Panc1 (cell line): ENCODE data around the gene PARP8. TPM values are rescaled to one million over a fixed set of nuclear protein-coding genes. Genes with fewer than 3 reads are reported as not detected.

Experiments
- ATAC-seq: fragments of 200-7000 bp; cut with Tn5 transposase; 2 replicates; pipeline ENCODE4 v1.9.1; 2020; ENCODE audit warnings: mild to moderate bottlenecking, moderate library complexity
- BruUV-seq: library from RNA; stranded (reverse); fragments of 400-500 nt; replicated peaks from 2 replicates; lab custom pipeline; 2021; lab: Mats Ljungman, UMichigan
- CTCF ChIA-PET: fragments of 300-600 bp; sonication (Branson Sonifier 250); formaldehyde crosslinking; loops from one replicate; lab custom pipeline; 2022; ENCODE audit warnings: antibody characterized with exemption; lab: Charles Lee
- POLR2A ChIA-PET: fragments of 300-600 bp; sonication (Branson Sonifier 250); formaldehyde crosslinking; loops from one replicate; lab custom pipeline; 2022; ENCODE audit warnings: antibody characterized with exemption; lab: Charles Lee
- DNase-seq: peaks from one replicate; pipeline ENCODE4 v3.0.0-alpha.2; 2010; ENCODE audit warnings: low read depth, low spot score
- H3K27ac ChIP-seq: 2 replicates; pipeline ENCODE4 v1.5.1; 2011; ENCODE audit warnings: mild to moderate bottlenecking, low read length, inconsistent platforms
- H3K27me3 ChIP-seq: fragments of 200-500 bp; sonication (Bioruptor generic); 2 replicates; pipeline ENCODE4 v1.6.0; 2014; ENCODE audit warnings: low read length, inconsistent platforms; ENCODE audit not compliant: control insufficient read depth, insufficient read depth
- H3K36me3 ChIP-seq: fragments of 200-500 bp; sonication (Bioruptor generic); 2 replicates; pipeline ENCODE4 v1.5.1; 2014; ENCODE audit warnings: inconsistent platforms, mild to moderate bottlenecking, low read length, moderate library complexity; ENCODE audit not compliant: control insufficient read depth, insufficient read depth
- H3K4me1 ChIP-seq: 2 replicates; pipeline ENCODE4 v1.5.1; 2011; ENCODE audit warnings: inconsistent platforms, mild to moderate bottlenecking, low read length, moderate library complexity; ENCODE audit not compliant: control insufficient read depth, insufficient read depth
- H3K4me3 ChIP-seq, 2 experiments: 2 replicates each; pipeline ENCODE4 v1.5.1; 2011 to 2012; ENCODE audit warnings: low read depth in 2 of 2, low read length in 2 of 2, mild to moderate bottlenecking in 2 of 2, inconsistent platforms in 1 of 2, moderate library complexity in 1 of 2
- H3K9me3 ChIP-seq: fragments of 200-500 bp; sonication (Bioruptor generic); 2 replicates; pipeline ENCODE4 v1.5.1; 2014; ENCODE audit warnings: low read depth, mild to moderate bottlenecking, inconsistent platforms, low read length, moderate library complexity; ENCODE audit not compliant: control insufficient read depth, insufficient read depth
- POLR2AphosphoS5 ChIP-seq: IDR thresholded peaks from 2 replicates; pipeline ENCODE4 v1.6.1; 2012; ENCODE audit warnings: mild to moderate bottlenecking, low read depth, low read length, moderate library complexity
- SIN3A ChIP-seq: IDR thresholded peaks from 2 replicates; pipeline ENCODE4 v1.6.1; 2012; ENCODE audit warnings: low read depth, mild to moderate bottlenecking, low read length, moderate library complexity, borderline replicate concordance; ENCODE audit not compliant: insufficient read depth
- TCF7L2 ChIP-seq: IDR thresholded peaks from 2 replicates; pipeline ENCODE4 v1.6.1; 2011; ENCODE audit warnings: mild to moderate bottlenecking, low read depth, low read length, inconsistent platforms
- in situ Hi-C: cut with HindIII; loops from 2 replicates; pipeline ENCODE4 v1.10.0; 2016; ENCODE audit warnings: low sequenced_read_pairs, low pct_unique_long_range_greater_than_20kb
- intact Hi-C: fragments of 100-400 bp; cut with micrococcal nuclease; formaldehyde crosslinking; loops from one replicate; pipeline ENCODE4 v1.10.0; 2022; ENCODE audit not compliant: unreplicated experiment
- total RNA-seq: library from RNA; stranded (reverse); gene quantifications from one replicate; pipeline ENCODE4 v1.2.1, GENCODE V29; 2021; ENCODE audit not compliant: unreplicated experiment
- TF ChIP-seq, protein P1 (sequence below): fragments of 450-650 bp; IDR thresholded peaks from 2 replicates; pipeline ENCODE4 v1.5.1; 2017; ENCODE audit warnings: mild to moderate bottlenecking
- TF ChIP-seq, protein P2 (sequence below), 2 experiments: IDR thresholded peaks; 2 replicates each; pipeline ENCODE4 v1.6.1; 2011 to 2012; ENCODE audit warnings: low read depth in 2 of 2, control low read depth in 1 of 2, low read length in 1 of 2, mild to moderate bottlenecking in 1 of 2, moderate library complexity in 1 of 2; ENCODE audit not compliant: insufficient read depth in 1 of 2

PARP8 gene
- total RNA-seq, 1 experiment from 2014 or later, result 20.2 TPM

DNA sequence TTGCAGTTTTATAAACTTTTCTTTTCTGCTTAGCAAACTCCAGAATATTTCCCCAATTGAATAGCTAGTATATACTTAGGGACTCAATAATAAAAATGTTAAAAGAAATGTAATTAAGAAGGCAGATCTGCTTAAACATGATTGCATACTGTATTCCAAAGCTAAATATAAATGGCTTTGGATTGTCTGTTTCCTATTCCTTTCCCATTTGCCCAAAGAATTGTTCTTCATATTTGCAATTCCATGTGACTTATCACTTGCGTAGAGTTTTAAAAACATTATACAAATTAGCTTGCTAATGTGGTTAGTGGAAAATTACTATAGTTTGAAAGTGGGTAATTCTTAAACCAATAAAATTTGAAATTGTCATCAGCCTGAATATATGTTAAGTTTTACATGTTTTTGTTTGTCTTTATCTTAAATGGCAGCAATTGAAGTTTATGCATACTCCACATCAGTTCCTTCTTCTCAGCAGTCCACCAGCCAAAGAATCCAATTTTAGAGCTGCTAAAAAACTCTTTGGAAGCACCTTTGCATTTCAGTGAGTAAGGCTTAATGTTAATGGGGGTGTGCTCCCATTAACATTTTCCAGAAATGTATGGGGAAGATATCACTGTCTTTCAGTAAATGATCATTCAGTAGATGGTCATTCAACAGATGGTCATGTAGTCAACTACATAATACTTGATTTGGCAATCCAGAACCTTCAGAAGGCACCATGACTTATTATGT is 161.2 kb downstream of the PARP8 start:
- TF ChIP-seq, protein P1, sequence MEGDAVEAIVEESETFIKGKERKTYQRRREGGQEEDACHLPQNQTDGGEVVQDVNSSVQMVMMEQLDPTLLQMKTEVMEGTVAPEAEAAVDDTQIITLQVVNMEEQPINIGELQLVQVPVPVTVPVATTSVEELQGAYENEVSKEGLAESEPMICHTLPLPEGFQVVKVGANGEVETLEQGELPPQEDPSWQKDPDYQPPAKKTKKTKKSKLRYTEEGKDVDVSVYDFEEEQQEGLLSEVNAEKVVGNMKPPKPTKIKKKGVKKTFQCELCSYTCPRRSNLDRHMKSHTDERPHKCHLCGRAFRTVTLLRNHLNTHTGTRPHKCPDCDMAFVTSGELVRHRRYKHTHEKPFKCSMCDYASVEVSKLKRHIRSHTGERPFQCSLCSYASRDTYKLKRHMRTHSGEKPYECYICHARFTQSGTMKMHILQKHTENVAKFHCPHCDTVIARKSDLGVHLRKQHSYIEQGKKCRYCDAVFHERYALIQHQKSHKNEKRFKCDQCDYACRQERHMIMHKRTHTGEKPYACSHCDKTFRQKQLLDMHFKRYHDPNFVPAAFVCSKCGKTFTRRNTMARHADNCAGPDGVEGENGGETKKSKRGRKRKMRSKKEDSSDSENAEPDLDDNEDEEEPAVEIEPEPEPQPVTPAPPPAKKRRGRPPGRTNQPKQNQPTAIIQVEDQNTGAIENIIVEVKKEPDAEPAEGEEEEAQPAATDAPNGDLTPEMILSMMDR, result no peak
- TF ChIP-seq POLR2AphosphoS5 (no peak), TCF7L2 (no peak), SIN3A (no peak)
- TF ChIP-seq, protein P2, sequence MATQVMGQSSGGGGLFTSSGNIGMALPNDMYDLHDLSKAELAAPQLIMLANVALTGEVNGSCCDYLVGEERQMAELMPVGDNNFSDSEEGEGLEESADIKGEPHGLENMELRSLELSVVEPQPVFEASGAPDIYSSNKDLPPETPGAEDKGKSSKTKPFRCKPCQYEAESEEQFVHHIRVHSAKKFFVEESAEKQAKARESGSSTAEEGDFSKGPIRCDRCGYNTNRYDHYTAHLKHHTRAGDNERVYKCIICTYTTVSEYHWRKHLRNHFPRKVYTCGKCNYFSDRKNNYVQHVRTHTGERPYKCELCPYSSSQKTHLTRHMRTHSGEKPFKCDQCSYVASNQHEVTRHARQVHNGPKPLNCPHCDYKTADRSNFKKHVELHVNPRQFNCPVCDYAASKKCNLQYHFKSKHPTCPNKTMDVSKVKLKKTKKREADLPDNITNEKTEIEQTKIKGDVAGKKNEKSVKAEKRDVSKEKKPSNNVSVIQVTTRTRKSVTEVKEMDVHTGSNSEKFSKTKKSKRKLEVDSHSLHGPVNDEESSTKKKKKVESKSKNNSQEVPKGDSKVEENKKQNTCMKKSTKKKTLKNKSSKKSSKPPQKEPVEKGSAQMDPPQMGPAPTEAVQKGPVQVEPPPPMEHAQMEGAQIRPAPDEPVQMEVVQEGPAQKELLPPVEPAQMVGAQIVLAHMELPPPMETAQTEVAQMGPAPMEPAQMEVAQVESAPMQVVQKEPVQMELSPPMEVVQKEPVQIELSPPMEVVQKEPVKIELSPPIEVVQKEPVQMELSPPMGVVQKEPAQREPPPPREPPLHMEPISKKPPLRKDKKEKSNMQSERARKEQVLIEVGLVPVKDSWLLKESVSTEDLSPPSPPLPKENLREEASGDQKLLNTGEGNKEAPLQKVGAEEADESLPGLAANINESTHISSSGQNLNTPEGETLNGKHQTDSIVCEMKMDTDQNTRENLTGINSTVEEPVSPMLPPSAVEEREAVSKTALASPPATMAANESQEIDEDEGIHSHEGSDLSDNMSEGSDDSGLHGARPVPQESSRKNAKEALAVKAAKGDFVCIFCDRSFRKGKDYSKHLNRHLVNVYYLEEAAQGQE (IDR thresholded peaks at IDR 0.05; ENCODE audit: insufficient read depth in 1 of 2, low read depth in 2 of 2, low read length in 1 of 2), result no peak
- H3K4me3 ChIP-seq, result no peak overlapping the region
- no peaks in the 10 kb centered on the region for H3K9me3 ChIP-seq
- intact Hi-C loops (no loop called here), in situ Hi-C loops (no loop called here)
- no peaks in the 10 kb centered on the region for H3K27me3 ChIP-seq
- POLR2A ChIA-PET, result no interaction called here
- CTCF ChIA-PET, result no interaction called here
- DNase-seq (no peak), ATAC-seq (no peak)
- BruUV-seq, result no TSS peak
- H3K27ac ChIP-seq, result no peak overlapping the region
- no peaks in the 10 kb centered on the region for H3K4me1 ChIP-seq
- H3K36me3 ChIP-seq, result peaks cover 11% of the 10 kb centered on the region; the same call in 1 of the 2 replicates

DNA sequence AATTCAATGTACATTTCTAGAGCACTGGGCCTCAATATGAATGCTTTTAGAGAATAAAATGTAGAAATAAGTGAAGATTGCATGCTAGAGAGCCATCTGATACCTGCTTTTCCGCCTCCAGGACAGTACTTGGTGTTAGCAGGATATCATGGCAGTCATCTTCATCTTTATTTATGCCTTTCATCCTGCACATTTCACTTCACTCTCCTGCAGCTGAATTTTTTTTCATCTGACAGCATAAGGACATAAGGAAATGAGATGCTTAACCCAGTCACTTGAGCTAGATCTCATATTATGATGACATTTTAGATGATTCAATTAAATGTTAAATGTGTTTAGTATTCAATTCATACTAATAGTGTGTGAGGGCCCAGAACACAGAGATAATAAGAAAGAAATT is 162.6 kb downstream of the PARP8 start:
- Histone ChIP-seq H3K4me3 (no peak overlapping the region), H3K27ac (no peak overlapping the region), H3K9me3 (no peaks in the 10 kb centered on the region), H3K27me3 (no peaks in the 10 kb centered on the region), H3K36me3 (peaks cover 11% of the 10 kb centered on the region; the same call in 1 of the 2 replicates), H3K4me1 (no peaks in the 10 kb centered on the region)
- BruUV-seq, result no TSS peak
- POLR2A ChIA-PET, result no interaction called here
- ATAC-seq (no peak), DNase-seq (no peak)
- in situ Hi-C loops, result no loop called here
- CTCF ChIA-PET, result no interaction called here
- TF ChIP-seq, protein P2 (IDR thresholded peaks at IDR 0.05; ENCODE audit: insufficient read depth in 1 of 2, low read depth in 2 of 2, low read length in 1 of 2), result no peak
- TF ChIP-seq SIN3A (no peak), POLR2AphosphoS5 (no peak), TCF7L2 (no peak)
- TF ChIP-seq, protein P1, result no peak
- intact Hi-C loops, result no loop called here
